ENCODE results near the gene SH3TC2. TPM values are rescaled to one million over a fixed set of nuclear protein-coding genes. Genes with fewer than 3 reads are reported as not detected.

The SH3TC2 gene
- total RNA-seq, 1 donor from 2014 or later = 1.4 TPM

DNA sequence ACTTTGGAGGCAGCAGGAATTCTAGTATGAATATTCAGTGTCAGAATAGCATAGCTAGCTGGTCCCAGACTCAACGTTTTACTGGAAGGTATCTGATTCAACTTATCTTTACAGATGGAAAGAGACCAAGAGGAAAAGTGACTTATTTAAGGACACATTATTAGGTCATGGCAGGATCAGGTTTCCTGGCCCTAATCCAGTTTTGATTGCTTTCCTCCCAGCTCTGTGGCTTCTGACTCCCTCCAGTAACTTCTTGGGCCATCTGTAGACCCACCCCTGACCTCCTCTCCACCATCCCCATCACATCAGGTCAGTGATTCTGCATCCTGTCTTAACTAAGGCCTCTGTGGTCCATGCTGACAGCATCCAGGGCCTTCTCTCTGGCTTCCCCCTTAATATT lies 38.4 kb downstream of the SH3TC2 start:
- Histone ChIP-seq H3K36me3 (no peaks in the 10 kb centered on the region), H3K9me3 (no peaks in the 10 kb centered on the region), H3K4me3 (no peak overlapping the region), H3K27me3 (no peaks in the 10 kb centered on the region), H3K27ac (no peak overlapping the region), H3K4me1 (no peaks in the 10 kb centered on the region)
- intact Hi-C loops (cut with DNase I) = no loop called here
- DNase-seq = no peak
- TF ChIP-seq, protein P1, sequence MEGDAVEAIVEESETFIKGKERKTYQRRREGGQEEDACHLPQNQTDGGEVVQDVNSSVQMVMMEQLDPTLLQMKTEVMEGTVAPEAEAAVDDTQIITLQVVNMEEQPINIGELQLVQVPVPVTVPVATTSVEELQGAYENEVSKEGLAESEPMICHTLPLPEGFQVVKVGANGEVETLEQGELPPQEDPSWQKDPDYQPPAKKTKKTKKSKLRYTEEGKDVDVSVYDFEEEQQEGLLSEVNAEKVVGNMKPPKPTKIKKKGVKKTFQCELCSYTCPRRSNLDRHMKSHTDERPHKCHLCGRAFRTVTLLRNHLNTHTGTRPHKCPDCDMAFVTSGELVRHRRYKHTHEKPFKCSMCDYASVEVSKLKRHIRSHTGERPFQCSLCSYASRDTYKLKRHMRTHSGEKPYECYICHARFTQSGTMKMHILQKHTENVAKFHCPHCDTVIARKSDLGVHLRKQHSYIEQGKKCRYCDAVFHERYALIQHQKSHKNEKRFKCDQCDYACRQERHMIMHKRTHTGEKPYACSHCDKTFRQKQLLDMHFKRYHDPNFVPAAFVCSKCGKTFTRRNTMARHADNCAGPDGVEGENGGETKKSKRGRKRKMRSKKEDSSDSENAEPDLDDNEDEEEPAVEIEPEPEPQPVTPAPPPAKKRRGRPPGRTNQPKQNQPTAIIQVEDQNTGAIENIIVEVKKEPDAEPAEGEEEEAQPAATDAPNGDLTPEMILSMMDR (IDR thresholded peaks at IDR 0.05) = no peak
- ATAC-seq = no peak

DNA sequence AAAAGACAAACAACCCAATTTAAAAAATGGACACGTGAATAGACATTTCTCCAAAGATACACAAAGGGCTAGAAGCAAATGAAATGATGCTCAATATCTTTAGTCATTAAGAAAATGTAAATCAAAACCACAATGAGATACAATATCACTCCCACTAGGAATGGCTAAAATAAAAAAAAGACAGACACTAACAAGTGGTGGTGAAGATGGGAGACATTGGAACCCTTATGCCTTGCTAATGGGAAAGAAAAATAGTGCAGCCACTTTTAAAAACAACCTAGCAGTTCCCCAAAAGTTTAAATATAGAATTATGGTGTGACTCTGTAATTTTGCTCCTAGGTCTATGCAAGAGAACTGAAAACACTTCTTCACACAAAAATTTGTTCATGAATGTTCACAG lies 40.7 kb downstream of the SH3TC2 start:
- no peak overlapping the region for H3K27ac ChIP-seq
- no peaks in the 10 kb centered on the region for H3K27me3 ChIP-seq
- H3K36me3 ChIP-seq = no peaks in the 10 kb centered on the region
- intact Hi-C loops (cut with DNase I) = no loop called here
- TF ChIP-seq, protein P1 (IDR thresholded peaks at IDR 0.05) = no peak
- no peaks in the 10 kb centered on the region for H3K4me1 ChIP-seq
- H3K4me3 ChIP-seq = no peak overlapping the region
- no peaks in the 10 kb centered on the region for H3K9me3 ChIP-seq
- no peak for ATAC-seq
- DNase-seq = no peak

GRCh38 chr5:149019679-149020078 lies 43.2 kb downstream of the SH3TC2 start:
- TF ChIP-seq, protein P1 (IDR thresholded peaks at IDR 0.05) = no peak
- H3K27me3 ChIP-seq = no peaks in the 10 kb centered on the region
- intact Hi-C loops (cut with DNase I) = no loop called here
- no peaks in the 10 kb centered on the region for H3K36me3 ChIP-seq
- no peaks in the 10 kb centered on the region for H3K4me1 ChIP-seq
- H3K4me3 ChIP-seq = no peak overlapping the region
- no peaks in the 10 kb centered on the region for H3K9me3 ChIP-seq
- no peak for DNase-seq
- no peak overlapping the region for H3K27ac ChIP-seq
- no peak for ATAC-seq

GRCh38 chr5:149018909-149019443 lies 43.9 kb downstream of the SH3TC2 start:
- ATAC-seq (no peak), DNase-seq (no peak)
- intact Hi-C loops (cut with DNase I) = no loop called here

GRCh38 chr5:149017636-149018035 lies 45.2 kb downstream of the SH3TC2 start:
- DNase-seq (no peak), ATAC-seq (no peak)
- no peak overlapping the region for H3K27ac ChIP-seq
- TF ChIP-seq, protein P1 (IDR thresholded peaks at IDR 0.05) = no peak
- H3K36me3 ChIP-seq = no peaks in the 10 kb centered on the region
- intact Hi-C loops (cut with DNase I) = no loop called here
- H3K27me3 ChIP-seq = no peaks in the 10 kb centered on the region
- no peaks in the 10 kb centered on the region for H3K9me3 ChIP-seq
- H3K4me1 ChIP-seq = no peaks in the 10 kb centered on the region
- H3K4me3 ChIP-seq = no peak overlapping the region

More at GRCh38 chr5:149018909-149019443, 43.9 kb downstream of the SH3TC2 start:
- H3K27ac ChIP-seq = no peak overlapping the region
- no peaks in the 10 kb centered on the region for H3K4me1 ChIP-seq
- H3K4me3 ChIP-seq = no peak overlapping the region
- no peaks in the 10 kb centered on the region for H3K36me3 ChIP-seq
- TF ChIP-seq, protein P1 (IDR thresholded peaks at IDR 0.05) = no peak
- H3K27me3 ChIP-seq = no peaks in the 10 kb centered on the region
- H3K9me3 ChIP-seq = no peaks in the 10 kb centered on the region

DNA sequence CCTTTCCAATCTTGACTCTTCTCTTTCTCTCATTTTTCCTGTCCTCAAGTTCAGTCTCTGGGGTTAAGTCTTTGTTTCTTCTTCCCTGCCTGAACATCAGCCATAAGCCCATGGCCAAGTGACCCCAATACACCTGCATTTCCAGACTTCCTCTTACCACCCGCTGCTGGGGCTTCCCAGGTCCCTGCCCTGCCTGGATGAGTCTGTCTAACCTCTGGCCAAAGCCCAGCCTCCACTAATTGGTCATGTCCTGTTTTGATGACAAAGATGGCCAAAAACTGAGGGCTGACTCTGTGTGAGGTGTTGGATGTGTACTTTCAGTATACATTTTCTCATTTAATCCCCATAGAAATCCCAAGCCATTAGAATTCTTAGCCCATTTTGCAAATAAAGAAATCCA lies 47.3 kb downstream of the SH3TC2 start:
- no peak for ATAC-seq
- TF ChIP-seq, protein P1 (IDR thresholded peaks at IDR 0.05) = no peak
- intact Hi-C loops (cut with DNase I) = no loop called here

More for the DNA sequence above, 47.3 kb downstream of the SH3TC2 start:
- no peak overlapping the region for H3K4me3 ChIP-seq
- no peak for DNase-seq
- H3K27ac ChIP-seq = no peak overlapping the region
- no peaks in the 10 kb centered on the region for H3K9me3 ChIP-seq
- H3K4me1 ChIP-seq = no peaks in the 10 kb centered on the region
- no peaks in the 10 kb centered on the region for H3K27me3 ChIP-seq
- no peaks in the 10 kb centered on the region for H3K36me3 ChIP-seq

Measured in upper lobe of right lung (tissue), 1 donor.